ENCODE results near the gene GNLY.
"Not testable (repeated sequence)": the region's sequence is repeated elsewhere in the genome, so short reads cannot be mapped to it uniquely, and the experiment has no call there.

The GNLY gene

DNA sequence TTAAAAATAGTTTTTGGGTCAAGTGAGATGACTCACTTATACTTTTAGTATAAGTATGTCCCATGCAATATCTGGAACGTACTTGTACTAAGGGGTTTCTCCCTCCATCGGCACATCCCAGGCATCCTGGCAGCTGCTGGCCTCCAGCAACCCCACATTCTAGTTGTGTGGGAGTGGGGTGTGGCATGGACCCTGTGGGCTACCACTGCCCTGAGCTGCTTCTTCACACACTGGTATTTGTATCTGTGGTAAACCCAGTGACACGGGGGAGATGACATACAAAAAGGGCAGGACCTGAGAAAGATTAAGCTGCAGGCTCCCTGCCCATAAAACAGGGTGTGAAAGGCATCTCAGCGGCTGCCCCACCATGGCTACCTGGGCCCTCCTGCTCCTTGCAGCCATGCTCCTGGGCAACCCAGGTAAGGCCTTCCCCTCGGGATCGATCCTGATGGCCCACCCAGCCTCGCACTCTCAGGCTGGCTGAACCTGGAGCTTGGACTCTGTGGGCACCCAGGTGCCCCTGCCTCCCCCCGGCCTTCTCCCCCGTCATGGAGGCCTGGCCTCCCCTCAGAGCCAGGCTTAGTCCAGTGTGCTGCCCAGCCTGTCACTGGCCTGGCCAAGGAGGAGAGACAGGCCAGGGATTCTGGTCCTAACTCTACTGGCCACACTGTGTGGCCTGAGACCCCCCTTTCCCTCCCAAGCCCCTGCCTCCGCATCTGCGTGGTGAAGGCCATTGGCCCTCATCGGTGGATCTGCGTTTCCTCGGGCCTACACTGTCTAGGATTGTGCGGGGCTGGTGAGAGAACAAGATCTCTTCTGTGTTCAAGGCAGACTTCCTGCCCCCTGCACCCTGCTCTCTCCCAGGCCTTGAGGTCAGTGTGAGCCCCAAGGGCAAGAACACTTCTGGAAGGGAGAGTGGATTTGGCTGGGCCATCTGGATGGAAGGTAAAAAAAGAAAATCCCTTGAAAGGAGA, at the start of gene GNLY:
TSS of gene GNLY (plus strand) at position 307 of the 974 bp plus-strand sequence. CDS start at position 368, 61 bp downstream.
- DNase-seq (ENCODE audit: low spot score), result no peak

DNA sequence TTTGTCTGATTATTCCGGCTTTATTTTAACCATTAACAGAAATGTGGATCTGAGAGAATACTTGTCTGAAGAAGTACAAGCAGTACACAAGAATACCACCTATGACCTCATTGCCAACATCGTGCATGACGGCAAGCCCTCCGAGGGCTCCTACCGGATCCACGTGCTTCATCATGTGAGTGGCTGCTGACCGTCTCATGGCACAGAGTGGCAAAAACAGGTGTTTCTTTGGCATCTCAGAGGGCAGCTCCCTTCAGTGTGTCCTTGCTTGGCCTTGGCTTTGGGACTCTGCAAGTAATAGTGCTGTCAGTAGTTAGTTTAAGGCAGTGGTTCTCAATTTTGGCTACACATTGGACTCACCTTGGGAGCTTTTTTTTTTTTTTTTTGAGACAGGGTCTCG, 49.2 kb upstream of the GNLY start:
- DNase-seq (ENCODE audit: low spot score), result no peak

DNA sequence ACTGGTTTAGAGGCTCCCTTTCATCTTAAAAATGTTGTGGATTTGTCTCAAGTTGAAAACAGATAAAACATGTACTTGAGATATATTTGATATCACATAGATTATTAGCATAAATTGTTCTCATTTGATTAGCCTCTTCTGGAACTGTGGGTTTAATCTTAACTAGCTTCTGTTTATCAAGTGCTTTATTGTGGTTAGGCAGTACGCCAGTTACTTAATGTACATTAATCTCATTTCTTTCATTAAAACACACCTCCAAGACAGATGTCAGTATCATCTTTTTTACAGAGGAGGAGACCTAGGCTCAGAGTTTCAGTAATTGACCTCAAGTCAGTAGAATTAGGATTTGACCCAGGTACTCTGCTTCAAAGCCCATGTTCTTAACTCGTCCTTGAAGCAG, 48.0 kb upstream of the GNLY start:
- no peak for DNase-seq (ENCODE audit: low spot score)

DNA sequence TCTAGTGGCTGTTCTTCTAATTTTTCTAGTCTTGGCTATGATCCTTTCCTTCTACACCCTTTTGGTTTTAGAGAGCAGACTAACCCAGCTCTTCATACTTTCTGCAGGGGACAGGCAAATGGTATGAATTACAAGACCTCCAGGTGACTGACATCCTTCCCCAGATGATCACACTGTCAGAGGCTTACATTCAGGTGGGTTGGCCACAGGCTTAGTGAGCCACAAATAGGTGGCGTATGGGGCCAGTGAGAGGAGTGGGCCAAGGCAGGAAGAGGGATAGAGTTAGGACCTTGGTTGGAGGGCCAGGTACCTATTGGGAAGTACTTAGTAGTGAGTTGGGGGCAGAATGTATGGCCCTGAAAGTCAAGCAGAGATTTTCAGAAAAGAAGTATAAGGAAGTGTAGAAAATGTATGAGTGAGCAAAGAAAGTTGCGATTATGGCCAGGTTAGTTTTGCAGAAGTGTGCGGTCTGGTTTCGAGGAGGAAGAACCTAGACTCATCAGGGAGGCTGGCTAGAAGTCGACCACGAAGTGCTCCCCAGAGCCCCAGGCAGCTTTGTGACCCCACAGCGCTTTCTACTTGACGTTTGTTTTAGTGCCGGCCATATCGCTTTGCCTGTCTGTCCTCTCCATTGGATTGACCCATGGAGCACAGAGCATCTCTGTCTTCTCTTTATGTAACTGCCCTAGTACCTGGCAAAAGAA, 46.2 kb upstream of the GNLY start:
- no peak for DNase-seq (ENCODE audit: low spot score)

DNA sequence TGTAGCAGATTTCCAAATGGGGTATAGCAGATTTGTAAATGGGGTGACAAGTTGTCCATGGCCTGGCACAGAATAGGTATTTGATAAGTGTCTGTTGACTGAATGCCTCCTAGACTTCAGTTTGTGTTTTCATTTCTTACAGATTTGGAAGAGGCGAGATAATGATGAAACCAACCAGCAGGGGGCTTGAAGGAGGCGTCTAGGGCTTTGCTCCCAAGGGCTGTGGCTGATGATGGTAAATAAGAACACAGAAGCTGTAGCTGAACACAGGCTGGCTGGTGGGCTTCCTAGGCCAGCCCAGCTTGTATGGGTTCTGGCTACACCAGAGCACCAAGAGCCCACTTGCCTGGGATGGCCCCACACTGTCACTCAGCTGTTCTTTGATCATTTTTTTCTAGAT, 45.5 kb upstream of the GNLY start:
- DNase-seq (ENCODE audit: low spot score), result peak; percentile 78

DNA sequence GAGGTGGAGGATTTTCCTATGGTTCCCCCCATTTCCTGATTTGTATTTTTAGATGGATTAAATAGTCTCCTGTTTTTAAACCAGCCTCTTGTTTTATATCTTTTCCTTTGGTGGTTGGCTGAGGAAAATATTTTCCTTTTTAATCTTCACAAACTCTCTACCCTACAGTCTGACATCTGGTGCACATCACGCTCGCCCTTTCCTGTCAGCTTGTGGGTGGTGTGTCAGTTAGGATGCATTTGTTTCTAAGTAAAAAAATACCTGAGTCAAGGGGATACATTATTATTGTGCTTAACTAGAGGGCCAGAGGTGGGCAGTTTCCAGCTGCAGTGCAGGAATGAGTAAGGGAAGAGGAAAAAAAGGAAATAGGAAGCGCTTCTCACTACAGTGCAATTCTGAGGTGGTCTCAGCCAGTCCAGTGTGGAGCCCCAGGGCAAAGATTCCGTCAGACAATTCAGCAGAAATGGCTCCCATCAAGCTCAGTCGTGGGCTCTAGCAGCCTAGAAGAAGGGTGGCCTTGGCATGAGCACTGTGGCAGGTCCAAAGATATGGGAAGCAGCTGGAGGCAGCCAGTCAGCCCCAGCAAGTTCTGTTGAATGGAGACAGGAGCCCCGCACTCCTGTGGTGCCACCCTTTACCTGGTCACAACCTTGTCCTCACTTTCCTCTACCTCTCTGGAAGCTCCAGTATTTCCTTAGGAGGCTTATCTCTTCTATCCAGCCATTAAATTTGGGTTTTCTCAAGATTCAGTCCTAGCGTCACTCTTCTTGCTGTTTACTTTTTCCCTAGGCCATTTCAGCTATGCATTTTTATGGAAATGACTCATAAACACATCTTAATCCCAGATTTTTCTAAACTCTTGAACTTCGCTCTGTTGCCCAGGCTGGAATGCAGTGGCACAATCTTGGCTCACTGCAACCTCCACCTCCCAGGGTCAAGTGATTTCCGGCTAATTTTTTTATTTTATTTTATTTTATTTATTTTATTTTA, 44.7 kb upstream of the GNLY start:
- peak; percentile 66 for DNase-seq (ENCODE audit: low spot score)

DNA sequence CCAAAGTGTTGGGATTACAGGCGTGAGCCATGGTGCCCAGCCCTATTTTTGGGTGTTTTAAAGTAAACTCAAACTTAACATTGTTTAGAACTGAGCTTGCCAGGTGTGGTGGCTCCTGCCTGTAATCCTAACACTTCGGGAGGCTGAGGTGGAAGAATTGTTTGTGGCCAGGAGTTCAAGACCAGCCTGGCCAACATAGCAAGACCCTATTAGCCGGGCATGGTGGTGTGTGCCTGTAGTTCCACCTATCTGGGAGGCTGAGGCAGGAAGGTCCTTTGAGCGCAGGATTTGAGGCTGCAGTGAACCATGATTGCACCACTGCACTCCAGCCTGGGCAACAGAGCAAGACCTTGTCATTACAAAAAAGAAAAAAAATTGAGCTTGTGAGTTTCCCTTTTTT, 43.7 kb upstream of the GNLY start:
- no peak for DNase-seq (ENCODE audit: low spot score)

DNA sequence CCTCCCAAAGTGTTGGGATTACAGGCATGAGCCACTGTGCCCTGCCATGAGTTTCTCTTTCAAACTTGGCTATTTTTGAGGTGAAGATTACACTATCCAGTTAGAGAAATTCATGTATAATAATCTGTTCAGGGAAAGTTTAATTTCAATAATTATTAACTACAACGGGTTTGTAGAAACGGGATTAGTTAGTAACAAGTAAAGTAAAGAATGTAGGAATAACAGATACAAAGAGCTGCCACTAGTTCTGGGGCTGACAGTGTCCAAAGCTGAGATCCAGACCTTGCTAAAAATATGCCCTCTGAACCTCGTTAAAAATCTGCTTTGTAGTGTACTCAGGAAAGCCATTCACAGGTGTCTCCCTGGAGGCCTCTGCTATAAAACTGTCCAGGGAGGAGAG, 43.1 kb upstream of the GNLY start:
- DNase-seq (ENCODE audit: low spot score), result no peak

DNA sequence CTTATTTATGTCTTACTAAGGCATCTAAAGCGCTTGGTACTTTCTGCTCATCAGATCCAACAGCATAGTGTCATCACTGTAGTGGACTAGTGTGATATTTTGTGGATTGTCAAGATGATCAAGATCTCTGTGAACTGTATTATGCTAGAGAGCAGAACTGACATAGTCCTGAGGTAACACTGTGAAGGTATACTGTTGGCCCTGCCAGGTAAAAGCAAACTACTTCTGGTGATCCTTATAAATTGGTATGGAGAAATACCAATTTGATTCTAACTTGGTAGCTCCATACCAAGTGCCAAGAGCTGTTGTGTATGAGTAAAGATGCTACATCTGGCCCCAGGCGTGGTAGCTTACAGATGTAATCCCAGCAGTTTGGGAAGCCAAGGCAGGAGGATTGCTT, 42.1 kb upstream of the GNLY start:
- DNase-seq (ENCODE audit: low spot score), result no peak

DNA sequence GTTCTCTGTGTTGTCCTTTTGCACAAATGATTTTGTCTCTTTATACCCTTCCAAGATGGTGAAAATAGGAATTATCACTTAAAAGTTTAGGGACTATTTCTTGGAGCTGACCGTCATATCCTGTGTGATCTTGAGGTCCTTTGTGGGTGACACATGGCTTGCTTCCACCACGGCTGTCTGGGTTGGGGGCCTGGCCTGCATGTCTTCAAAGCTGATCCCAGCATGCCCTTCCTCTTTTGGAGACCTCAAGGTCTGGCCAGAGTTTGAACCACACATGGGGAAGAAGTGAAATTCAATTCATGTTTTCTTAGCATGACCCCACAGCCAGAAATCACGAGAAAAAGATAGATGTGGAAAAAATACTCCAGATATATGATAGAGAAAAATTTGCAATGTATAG, 40.2 kb upstream of the GNLY start:
- DNase-seq (ENCODE audit: low spot score), result no peak

DNA sequence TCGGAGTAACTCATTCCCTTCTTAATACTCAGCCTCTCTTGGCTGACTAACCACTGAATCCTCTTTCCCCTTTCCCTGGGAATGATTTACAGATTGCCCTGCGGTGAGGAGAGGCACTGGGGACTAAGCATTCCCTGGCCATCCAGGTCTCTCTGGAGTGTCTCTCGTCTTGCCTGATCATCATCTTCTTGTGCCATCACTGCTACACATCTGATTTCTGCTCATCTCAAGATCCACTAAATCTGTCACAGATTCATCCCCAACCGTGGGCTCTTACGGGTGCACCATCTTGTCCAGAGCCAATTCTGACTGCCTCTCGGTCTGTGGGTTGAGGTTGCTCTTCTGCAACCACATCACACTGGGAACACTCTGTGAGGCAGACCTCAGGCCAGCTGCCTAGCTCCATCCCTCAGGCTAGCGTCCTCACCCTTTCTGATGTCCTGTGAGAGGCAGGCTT, 38.2 kb upstream of the GNLY start:
- peak; percentile 90 for DNase-seq (ENCODE audit: low spot score)

DNA sequence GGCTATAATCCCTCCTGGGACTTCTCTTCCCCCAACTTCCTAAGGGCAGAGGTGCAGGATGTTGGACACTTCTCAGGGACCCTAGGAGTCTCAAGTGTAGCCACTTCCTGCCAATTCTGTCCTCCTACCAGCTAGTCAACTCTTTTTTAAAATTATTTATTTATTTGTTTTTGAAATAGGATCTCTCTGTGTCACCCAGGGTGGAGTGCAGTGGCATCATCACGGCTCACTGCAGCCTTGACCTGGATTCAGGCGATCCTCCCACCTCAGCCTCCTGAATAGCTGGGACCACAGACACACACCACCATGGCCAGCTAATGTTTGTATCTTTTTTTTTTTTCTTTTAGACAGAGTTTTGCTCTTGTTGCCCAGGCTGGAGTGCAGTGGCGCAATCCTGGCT, 37.7 kb upstream of the GNLY start:
- no peak for DNase-seq (ENCODE audit: low spot score)

DNA sequence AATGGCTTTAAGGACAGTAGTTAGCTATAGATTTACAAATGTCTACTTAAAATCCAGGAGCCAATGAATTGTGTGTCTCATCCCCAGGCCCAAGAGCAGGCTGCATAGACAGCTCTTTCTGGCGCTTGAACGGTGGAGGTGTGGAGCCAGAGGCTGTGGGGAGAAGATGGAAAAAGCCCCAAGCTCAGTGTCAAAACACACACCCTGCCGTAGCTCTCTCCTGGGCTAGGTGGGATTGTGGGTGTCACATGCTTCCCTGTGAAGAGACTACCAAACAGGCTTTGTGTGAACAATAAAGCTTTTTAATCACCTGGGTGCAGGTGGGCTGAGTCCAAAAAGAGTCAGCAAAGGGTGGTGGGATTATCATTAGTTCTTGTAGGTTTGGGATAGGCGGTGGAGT, 36.8 kb upstream of the GNLY start:
- DNase-seq (ENCODE audit: low spot score), result not testable (repeated sequence)

DNA sequence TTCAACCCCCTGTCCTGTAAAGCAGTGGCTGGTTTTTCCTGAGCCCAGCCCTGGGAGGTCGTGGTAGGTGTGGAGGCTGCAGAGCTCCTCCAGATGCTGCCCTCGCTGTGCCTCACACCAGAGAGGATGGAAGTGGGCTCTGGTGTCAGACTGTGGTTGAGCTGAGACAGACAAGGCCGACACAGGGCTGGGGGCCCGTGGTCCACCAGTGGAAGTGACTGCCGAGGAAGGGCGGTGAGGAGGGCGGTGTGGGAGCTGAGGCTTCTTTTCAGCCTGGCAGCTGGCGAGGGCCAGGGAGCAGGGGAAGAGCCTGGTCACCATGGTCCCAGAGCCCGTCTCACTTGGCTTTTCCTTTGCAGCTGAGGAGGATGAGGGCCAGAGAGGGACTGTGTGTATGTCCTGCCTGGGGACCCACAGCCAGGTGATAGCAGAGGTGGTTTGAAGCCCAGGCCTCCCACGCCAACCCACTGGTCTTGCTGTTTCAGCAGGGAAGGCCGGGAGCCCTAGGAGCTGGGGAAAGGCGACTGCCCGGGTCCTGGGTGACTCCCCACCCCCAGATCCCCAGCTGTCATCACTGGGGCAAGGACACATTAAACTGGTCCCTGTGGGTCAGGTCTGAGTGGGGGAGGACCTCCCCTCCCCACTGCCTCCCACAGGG, 34.7 kb upstream of the GNLY start:
- no peak for DNase-seq (ENCODE audit: low spot score)

DNA sequence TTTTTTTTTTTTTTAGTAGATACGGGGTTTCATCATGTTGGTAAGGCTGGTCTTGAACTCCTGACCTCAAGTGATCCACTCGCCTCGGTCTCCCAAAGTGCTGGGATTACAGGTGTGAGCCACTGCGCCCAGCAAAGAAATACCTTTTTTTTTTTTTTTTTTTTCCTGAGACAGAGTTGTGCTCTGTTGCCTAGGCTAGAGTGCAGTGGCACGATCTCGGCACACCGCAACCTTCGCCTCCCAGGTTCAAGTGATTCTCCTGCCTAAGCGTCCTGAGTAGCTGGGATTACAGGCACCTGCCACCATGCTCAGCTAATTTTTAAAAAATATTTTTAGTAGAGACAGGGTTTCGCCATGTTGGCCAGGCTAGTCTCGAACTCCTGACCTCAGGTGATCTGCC, 33.9 kb upstream of the GNLY start:
- not testable (repeated sequence) for DNase-seq (ENCODE audit: low spot score)

DNA sequence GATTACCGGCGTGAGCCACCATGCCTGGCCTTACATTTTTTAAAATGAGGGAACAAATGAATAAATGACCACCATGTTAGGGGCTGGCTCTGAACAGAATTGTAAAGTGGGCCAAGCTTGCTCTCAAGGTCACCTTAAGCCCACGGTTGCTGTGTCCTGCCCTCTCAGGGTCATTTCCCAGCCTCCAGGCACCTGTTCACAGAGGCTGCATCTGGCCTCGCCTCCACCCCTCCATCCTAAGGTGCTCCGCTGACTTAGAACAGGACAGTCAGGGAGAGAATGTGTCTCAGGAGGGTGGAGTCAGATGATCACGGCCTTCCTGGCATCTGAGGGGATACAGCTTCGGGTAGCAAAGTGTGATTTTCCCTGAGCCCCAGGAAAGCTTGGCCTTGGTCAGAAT, 33.4 kb upstream of the GNLY start:
- no peak for DNase-seq (ENCODE audit: low spot score)

DNA sequence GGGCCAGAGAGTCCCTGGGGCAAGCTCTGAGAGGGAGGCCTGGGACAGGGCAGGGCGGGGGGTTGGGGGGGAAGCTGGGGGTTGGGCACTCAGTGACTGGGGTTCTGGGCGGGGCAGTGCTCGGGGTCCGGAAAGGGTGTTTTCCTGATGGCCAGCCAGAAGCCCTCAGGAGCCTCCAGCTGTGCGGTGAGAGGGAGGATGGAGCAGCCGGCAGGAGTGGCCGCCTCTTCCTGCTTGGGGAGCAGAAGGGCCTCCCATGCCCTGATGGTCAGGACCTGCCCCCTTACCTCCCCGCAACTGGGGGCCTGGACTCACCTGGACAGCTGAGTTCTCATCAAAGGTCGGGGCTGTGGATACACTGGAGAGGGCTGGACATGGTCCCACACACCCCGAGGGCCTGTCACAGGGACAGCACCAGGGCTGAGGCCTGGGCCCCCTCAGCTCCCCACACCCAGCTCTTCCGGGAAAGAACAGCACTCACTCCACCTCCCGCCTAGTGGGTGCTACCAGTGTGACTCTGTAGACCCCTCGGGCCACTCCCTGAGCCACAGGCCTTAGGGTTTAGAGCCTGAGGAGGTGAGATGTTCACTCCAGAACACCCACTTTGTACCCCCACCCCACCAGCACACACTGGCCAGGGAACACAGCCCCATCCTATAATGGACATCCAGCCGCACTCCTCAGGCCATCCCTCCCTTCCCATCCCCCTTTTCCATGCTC, 32.9 kb upstream of the GNLY start:
- no peak for DNase-seq (ENCODE audit: low spot score)

DNA sequence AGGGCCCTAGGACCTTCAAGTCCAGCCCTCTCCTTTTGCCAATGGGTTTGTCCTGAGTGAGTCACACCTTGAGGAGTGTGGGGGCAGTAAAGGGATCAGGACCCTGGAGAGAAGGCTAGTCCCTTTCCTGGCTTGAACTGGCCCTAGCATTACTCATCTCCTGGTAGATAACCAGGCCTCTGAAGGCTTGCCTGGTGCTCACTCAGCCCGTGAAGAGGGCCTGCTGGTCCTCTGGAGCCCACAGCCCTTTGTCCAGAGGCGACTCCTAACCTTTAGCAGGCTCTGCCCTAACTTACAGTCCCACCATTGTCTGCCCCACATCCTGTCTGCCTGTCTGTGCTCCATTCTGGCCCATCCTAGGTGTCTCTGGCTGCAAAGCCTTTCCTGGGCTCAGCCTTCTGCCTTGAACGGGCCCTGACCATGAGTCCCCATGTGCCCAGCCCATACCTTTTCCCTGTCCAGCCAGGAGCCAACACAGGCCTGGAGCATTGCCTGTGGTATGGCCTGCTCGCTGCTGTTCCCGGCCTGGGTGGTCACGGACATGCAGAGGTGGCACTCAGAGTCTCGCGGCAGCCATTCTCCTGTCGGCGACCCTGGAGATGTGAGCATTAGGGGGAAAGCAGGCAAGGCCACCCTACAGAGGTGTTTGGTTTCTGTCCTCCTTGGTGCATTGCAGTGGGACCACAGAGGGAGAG, 31.1 kb upstream of the GNLY start:
- DNase-seq (ENCODE audit: low spot score), result peak; percentile 92

DNA sequence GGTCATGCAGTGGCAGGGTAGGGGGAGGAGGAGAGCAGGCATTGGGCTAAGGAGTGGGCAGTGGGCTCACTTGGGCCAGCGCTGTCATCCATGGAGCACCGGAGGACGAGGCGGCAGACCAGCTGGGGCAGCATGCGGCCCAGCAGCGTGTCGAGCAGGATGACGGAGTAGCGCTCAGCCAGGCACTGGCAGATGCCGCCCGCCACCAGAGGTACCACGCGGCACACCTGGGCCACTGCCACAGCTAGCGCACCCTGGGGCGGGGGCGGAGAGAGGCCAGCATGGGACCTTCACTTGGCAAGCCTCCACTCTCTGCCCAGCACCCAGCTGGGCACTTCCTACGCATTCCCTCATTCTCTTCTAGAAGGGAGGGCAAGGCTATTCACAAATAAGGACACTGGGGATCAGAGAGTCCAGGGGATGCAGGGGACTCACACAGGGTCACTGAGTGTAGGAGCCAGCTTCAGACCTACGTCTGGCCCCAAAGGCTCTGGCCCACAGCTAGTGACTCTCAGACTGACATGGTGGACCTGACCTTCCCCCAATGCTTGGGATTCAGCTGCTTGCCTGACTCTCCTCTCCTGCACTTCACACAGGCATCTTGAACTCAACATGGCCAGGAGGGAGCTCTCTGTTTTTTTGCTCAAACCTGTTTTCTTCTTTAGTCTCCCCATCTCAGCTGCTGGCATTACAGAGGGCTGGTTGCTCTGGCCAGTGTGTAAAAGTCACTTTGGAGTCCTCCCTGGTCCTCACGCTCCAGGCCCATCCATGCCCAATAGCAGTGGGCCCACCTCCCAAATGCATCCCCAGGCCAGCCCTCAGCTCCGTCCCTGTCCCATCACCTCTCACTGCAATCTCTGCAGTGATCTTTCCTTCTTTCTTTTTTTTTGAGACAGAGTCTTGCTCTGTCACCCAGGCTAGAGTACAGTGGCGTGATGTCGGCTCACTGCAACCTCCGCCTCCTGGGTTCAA, 30.3 kb upstream of the GNLY start:
- no peak for DNase-seq (ENCODE audit: low spot score)
